HG03520 (cell line): ENCODE measurements around the gene MAMLD1.

Experiments used
- ATAC-seq: cut with Tn5 transposase; IDR thresholded peaks from one replicate; pipeline ENCODE4 v1.9.1; 2021; ENCODE audit warnings: mild to moderate bottlenecking, moderate library complexity; ENCODE audit not compliant: unreplicated experiment

MAMLD1 gene

GRCh38 chrX:150352114-150352513 is 11.0 kb upstream of the MAMLD1 start:
- ATAC-seq: no peak

GRCh38 chrX:150352581-150352980 is 10.5 kb upstream of the MAMLD1 start:
- no peak for ATAC-seq

GRCh38 chrX:150355913-150356312 is 7.2 kb upstream of the MAMLD1 start:
- ATAC-seq: no peak

- ATAC-seq: no peak
Measured at GRCh38 chrX:150357790-150358189, 5.3 kb upstream of the MAMLD1 start.

GRCh38 chrX:150358651-150359050 is 4.5 kb upstream of the MAMLD1 start:
- no peak for ATAC-seq

- ATAC-seq: no peak
Measured at GRCh38 chrX:150360331-150360730, 2.8 kb upstream of the MAMLD1 start.

GRCh38 chrX:150361070-150361776 is 1.9 kb upstream of the MAMLD1 start:
- ATAC-seq: no peak

- no peak for ATAC-seq
Measured at GRCh38 chrX:150361777-150362351, 1.3 kb upstream of the MAMLD1 start.

- ATAC-seq: no peak
Measured at GRCh38 chrX:150363561-150364346, 637 bp downstream of the MAMLD1 start.

GRCh38 chrX:150364347-150365050 is 1.4 kb downstream of the MAMLD1 start:
- ATAC-seq: no peak

- ATAC-seq: no peak
Measured at GRCh38 chrX:150365051-150365989, 2.2 kb downstream of the MAMLD1 start.

- no peak for ATAC-seq
Measured at GRCh38 chrX:150365990-150366911, 3.1 kb downstream of the MAMLD1 start.

- ATAC-seq: no peak
Measured at GRCh38 chrX:150366951-150367545, 3.9 kb downstream of the MAMLD1 start.

- ATAC-seq: no peak
Measured at GRCh38 chrX:150370589-150371312, 7.6 kb downstream of the MAMLD1 start.

- no peak for ATAC-seq
Measured at GRCh38 chrX:150371877-150372276, 8.8 kb downstream of the MAMLD1 start.

- no peak for ATAC-seq
Measured at GRCh38 chrX:150372280-150372679, 9.2 kb downstream of the MAMLD1 start.

- no peak for ATAC-seq
Measured at GRCh38 chrX:150372756-150373155, 9.6 kb downstream of the MAMLD1 start.

- ATAC-seq: no peak
Measured at GRCh38 chrX:150375243-150375770, 12.2 kb downstream of the MAMLD1 start.
